Measurements from ENCODE around the gene RAB21.
"Not testable (repeated sequence)": the region's sequence is repeated elsewhere in the genome, so short reads cannot be mapped to it uniquely, and the experiment has no call there.

Gene RAB21

DNA sequence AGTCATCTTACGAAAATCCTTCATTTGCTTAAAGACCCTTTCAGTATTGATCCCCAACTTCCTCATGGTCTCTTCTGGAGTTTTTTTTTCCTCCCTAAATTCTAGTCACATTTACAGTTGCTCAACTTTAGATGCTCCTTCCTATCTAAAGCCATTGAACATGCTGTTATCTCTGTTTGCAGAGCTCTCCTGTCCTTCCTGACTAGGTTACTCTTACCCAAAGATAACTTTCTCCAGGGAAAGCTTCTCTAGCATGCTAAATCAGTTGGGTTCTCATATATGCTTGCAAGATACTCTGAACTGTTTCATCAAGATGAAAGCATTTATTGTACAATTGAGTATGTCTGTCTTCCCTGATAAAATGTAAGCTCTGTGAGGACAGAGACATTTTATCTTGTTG is 1.8 kb upstream of the RAB21 start:
- no peak for FAIRE-seq

DNA sequence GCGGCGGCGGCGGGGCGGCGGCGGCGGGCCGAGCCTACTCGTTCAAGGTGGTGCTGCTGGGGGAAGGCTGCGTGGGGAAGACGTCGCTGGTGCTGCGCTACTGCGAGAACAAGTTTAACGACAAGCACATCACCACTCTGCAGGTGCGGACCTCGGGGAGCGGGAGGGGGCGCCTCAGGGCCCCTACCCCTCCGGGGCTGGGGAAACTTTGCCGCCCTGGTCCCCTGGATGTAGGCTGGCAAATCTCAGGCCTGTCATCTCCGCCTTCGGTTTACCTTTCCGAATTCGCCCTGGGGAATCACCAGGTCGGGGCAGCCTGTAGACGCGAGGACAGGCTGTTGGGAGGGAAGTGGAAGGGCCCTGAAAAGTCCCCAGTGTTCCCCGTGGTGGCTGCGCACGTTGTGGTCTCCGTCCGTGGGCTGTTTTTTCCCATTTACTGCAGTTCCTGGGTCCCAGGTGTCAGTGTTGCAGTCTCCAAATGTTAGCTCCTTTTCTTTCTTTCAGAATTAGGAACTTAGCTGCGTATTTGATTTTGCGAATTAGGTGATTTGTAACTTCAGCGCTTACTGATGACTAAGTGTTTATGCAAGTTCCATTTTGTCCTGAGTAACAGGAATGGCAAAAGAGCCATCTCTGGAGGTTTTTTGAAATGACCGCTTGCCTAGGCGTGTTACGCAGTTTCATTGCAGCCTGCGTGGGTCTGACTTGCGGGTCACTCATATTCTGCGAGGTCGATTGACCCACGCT is 656 bp downstream of the RAB21 start:
- FAIRE-seq: no peak

DNA sequence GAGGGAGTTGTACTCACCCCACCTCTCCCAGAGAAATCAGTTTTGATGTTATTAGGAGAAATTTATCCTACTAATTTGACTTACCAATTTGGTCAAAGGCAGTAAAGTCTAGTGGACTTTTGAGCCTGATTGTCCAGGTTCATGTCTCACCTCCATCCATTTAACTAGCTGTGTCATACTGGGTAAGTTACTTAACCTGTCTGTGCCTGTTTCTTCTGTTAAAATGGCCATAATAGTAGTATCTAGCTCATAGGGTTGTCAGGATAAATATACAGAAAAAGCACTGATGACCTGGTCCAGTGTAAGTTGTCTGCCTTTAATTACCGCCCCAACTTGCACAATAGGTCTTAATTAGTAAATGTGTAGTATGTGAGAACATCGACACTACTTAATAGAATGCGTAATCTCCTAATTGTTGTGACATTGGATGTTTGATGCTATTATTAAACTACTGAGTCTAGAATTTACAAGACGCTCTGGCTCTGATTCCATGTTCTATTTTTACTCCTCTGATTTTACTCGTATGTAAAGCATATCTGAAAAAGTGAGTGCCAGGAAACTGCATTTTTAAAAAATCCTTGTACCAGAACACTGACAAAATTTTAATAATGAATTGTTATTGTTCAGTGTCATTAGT is 1.5 kb downstream of the RAB21 start:
- FAIRE-seq: no peak

DNA sequence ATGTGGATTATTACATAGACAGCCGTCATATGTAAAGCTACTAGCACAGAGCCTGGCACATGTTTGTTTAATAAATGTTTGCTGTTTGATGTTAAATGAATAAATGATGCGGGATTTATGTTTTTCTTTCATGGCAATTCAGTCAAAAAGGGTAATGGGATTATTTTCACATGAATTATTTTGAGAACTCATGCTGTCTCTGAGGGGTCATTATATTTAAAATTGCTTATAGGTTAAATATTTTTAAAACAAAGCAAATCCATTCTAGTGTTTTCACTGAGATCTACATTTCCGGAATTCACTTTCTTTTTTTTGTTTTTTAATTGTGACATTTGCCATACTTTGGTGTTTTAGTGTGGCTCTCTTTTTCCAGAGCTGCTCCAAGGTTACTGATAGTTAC is 5.3 kb downstream of the RAB21 start:
- FAIRE-seq: no peak

DNA sequence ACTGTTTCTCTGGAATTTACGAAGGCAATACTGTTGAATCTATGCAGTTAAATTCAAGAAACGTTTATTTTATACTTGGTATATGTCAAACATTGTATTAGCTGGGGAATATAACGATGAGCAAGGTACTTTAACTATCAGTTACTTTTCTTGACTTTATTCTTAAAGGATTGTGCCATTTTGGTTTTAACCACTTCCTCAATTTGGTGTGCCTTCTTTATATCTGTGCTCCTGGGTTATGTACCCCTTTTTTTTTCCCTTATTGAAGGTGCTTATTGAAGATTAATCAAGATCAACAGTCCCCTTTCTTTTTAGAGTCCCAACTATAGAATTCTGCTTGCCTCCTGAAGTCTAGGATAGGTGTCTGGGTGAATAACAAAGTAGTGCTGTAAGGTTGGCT is 5.8 kb downstream of the RAB21 start:
- no peak for FAIRE-seq

DNA sequence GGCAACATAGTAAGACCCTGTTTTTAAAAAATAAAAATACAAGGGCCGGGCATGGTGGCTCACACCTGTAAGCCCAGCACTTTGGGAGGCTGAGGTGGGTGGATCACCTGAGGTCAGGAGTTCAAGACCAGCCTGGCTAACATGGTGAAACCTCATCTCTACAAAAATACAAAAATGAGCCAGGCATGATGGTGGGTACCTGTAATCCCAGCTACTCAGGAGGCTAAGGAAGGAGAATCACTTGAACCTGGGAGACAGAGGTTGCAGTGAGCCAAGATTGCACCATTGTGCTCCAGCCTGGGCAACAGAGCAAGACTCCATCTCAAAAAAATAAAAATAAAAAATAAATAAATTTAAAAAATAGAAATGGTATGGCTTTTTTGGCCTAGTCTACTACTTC is 6.7 kb downstream of the RAB21 start:
- FAIRE-seq: not testable (repeated sequence)

DNA sequence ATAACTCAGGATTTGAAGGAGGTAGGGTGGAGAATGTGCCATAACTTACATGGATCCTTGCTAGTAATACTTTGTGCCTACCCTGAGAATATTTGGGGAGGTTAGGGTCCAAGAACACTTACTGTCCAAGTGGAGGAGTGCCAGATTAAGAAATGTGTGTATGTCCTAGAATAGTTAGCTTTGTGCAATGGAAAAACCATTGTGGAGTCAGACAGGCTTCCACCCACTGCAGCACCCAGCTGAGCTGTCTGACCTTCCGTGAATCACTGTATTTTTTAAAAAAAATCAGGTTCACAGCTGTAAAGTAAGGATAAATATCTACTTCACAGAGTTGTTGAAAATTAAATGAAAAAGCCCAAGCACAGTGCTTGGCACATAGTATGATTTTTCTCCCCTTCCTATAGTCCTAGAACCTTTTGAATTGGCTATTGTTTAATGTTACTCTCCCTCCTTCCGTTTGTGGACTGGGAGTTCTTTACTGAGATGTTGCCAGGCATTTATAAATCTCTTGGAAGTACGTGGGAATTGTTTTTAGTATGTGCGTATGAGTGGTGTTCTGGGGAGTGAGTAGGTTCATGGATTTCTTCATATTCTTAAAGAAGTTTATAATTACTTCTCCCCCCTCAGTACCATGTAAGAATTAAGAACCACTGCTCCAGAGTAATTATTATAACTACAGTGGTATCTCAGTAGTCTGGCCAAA is 9.2 kb downstream of the RAB21 start:
- no peak for FAIRE-seq

DNA sequence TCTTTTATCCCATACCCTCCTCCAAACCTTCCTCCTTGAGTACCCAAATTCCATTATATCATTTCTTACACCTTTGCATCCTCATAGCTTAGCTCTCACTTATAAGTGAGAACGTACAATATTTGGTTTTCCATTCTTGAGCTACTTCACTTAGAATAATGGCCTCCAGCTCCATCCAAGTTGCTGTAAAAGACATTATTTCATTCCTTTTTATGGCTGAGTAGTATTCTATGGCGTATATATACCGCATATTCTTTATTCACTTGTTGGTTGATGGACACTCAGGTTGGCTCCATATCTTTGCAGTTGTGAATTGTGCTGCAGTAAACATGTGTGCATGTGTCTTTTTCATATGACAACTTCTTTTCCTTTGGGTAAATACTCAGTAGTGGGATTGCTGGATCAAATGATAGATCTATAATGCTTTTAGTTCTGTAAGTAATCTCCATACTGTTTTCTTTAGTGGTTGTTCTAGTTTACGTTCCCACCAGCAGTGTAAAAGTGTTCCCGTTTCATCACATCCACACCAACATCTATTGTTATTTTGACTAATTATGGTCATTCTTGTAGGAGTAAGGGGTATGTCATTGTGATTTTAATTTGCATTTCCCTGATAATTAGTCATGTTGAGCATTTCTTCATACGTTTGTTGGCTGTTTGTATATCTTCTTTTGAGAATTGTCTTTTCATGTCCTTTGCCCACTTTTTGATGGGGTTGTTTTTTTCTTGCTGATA is 10.1 kb downstream of the RAB21 start:
- no peak for FAIRE-seq

DNA sequence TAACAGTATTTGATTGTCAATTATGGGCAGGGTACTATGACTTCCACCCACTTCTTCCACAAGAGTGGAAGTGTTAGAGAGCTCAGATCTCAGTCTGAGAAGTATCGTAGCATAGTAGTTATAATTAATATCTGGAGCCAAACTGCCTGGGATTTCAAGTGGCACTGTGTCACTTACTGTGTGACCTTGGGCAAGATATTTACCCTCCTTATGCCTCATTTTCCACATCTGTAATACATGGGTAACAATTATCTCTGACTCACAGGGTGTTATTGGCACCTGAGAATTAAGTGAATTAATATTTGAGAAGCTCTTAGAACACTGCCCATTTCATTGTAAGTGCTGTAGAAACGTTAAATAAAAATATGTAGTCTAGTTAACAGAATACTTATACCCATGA is 11.5 kb downstream of the RAB21 start:
- FAIRE-seq: no peak

DNA sequence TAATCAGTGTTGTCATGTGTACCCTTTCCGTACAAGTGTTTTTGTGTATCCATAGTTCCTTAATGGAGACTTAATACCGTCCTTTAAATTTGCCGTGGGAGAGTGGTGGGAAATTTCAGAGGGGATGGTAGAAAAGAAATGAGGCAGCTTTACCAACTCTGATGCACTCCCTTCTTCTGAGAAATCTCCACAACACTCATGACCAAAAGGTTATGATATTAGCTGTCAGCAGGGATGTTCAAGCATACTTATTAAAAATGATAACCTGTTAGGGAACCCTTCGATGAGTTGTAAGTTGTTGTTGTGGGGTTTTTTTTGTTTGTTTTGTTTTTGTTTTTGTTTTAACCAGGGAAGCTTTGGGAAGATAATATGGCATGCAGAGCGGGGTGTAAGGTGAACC is 12.5 kb downstream of the RAB21 start:
- FAIRE-seq: no peak

DNA sequence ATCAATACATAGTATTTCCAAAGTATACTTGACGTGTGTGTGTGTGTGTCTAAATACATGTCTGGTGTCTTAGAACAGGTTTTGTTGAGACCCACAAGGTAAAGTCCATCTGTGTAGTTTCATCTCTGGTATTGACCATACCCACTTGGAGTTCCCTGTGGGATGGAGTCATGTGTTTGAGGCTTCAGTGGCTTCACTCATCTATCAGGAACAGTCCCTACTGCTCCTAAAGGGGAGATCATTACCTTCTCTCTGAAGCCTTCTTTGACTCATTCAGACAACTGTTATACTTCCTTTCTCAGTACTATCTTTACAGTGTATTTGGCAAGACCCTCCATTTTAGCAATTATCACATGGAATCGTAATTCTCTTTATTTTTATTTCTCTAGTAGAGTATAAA is 14.2 kb downstream of the RAB21 start:
- FAIRE-seq: no peak

DNA sequence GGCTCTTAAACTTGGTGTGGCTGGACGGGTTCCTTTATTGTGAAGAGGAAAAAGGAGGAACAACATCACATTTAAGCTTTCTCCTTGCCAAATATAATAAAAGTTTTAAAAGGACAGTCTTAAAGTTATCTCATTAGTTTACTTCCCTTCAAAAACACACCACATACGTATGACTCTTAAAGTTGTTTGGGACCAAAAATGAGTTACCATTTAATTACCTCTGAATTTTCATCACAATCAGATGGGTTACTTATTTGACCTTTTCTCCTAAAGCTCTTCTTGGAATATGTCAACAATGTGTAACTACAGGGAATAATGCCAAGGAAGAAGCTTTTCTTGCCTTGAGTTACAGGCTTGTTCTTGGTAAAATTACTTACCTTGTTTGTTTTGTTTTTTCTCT is 16.4 kb downstream of the RAB21 start:
- no peak for FAIRE-seq

DNA sequence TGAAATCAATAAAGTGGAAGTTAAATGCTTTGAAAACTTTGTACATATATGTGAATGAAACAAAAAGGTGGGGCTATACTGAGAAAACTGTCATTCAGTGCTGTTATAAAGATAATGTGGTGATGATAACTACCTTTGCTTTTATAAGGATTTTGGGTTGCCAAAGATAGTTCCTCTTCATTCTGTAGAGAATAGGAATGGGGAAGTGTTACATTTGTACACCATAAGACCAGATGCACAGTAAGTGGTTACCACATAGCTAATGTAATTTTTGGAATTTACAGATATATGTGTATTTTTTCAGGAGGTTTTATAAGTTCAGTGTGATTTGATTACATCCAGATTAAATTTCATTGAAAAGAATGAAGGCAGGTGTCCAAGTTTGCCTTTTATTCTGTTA is 18.1 kb downstream of the RAB21 start:
- no peak for FAIRE-seq

DNA sequence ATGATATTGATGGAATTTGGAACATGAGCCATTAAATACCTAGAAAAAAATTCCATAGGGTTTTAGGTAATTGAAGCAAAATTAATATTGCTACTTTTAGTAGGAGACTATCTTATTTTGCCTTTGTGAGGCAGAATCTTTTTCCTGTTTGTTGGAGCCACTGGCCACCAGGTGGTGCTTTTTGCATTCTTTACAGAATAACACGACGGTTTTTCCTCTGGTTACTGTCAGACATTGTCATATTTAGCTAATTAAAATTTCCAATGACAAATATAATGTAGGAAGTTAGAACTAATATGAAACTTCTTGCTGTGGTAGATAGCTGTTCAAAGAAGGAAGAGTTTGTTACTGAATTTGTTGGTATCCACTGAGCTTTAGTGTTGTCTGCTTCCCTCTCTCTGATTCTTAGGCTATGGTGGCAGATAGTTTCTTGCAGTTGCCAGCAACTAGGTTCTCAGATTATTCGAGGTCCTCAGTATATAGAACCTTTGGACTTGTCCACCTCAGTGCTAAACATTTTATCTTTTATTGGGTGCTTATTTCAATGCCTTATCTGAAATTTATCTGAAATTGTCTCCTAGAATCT is 25.7 kb downstream of the RAB21 start:
- FAIRE-seq: peak; percentile 59

DNA sequence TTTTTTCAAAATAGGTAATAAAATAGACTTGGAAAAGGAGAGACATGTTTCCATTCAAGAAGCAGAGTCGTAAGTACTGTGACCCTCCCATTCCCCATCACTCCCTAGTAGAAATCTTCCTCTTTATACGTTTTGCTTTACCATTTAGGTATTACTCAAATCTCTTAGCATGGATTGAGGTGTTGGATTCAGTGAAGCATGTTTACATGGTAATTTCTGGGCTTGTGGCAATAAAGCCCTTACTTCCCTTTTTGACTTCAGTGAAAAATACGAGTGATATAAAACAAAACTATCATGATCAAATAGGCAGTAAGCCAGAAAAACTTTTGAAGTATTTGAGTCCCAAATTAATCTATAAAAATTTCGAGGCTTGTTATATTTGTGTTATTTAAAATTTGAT is 27.4 kb downstream of the RAB21 start:
- FAIRE-seq: no peak

DNA sequence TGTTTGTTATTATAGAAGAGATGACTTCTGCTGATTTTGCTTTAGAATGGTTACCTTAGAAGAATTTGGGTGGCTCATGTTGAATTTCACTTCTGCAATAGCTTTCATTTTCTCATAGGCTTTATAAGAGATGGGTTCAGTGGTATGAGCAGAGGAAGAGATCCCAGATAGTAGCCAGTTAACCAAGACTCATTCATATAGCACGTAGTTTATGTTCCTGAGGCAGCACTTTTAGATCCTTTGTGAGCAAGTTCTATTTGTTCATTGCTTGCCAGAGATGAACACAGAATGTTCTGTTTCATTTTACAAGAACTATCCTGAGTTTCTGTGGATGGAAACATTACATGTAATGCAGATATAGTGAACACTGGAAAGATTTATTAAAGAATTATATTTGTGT is 32.2 kb downstream of the RAB21 start:
- FAIRE-seq: no peak

DNA sequence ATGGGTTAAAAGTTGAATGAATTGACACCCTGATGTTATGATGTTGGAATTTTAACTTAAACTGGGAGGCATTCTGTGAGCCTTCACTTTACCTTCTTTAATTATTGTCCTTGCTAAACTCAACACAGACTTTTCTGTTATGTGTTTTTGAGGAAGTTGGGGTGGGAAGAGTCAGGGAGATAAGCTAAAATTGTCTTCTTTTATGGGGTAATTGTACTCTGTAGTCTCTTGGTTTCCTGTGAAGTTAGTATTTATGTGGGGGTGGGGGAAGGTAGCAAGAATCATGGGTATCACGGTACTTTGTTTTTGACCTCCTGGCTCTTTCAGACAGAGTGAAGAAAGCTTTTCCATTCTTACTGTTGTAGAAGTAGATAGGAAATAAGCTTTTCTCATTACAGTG is 32.9 kb downstream of the RAB21 start:
- FAIRE-seq: no peak

DNA sequence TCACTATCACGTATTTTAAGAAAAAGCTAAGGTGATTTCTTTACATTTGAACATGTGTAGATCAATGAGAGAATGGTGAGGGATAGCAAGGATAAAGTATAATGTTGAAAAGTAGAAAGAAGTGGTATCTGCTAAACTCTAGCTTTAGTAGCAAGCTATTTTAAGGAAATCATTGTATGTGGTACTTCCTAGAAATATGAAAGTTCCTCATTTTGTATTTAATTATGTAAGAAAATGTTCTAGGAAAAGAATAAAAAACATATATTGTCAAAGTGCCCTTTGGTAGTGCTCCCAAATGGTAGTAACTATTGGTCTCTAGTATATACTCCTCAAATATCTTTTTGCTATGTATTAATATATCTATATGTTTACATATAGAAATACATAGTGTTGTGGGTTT is 35.7 kb downstream of the RAB21 start:
- no peak for FAIRE-seq

DNA sequence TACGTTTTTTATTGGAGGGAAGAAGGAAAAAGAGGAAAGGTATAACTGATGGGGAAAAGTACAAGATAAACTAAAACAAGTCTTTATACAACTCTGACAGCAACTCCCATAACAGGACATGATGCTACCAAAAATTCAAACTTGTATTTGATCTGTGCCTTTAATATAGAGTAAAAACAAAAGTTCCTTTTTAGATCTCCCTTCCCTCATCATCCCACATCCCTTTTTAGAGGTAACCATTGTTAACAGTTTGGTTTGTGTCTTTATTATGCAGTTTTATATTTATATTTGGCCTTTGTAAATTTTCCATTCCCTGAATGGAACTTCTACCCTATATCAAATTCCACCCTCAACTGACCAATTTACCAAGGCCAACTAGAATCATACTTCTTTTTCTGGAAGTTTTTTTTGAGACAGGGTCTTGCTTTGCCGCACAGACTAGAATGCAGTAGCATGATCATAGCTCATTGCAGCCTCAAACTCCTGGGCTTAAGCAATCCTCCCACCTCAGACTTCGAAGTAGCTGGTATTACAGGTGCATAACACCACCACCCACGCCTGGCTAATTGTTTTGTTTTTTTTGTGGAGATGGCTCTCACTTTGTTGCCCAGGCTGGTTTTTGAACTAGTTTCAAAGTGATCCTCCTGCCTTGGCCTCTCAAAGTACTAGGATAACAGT is 36.9 kb downstream of the RAB21 start:
- no peak for FAIRE-seq

DNA sequence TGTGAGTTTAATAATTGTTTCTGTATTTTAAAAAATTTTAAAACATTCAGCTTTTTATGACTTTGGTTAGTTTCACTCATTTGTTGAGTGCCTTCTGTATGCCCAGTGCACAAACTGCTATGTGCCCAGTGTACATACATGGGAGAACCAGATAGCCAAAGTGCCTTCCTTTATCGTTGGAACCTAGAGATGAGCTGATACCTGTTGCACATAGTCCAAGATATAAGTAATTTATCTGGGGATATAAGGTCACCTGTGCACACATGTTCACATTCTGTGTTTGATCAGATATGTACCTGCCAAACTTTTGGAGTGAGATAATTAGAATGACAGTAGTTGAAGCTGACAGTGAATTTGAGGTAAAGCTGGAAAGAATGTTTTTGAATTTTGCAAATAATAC is 37.9 kb downstream of the RAB21 start:
- no peak for FAIRE-seq

DNA sequence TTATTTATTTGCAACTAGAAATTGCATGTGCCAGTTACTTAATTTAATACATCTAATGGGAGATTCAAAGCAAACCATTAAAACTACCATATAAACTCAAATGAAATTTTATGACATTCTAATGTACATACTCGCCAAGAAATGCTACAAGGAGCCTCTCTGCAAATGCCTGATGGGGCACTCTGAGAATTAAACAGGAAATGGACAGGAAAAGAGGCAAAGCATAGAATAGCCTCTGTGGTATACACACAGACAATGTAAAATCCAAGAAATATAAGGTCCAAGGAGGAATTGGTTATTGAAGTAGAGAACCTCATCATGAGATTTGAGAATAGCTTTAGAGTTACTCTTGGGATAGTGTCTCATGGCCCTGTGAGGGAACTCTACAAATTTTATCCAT is 41.2 kb downstream of the RAB21 start:
- no peak for FAIRE-seq

DNA sequence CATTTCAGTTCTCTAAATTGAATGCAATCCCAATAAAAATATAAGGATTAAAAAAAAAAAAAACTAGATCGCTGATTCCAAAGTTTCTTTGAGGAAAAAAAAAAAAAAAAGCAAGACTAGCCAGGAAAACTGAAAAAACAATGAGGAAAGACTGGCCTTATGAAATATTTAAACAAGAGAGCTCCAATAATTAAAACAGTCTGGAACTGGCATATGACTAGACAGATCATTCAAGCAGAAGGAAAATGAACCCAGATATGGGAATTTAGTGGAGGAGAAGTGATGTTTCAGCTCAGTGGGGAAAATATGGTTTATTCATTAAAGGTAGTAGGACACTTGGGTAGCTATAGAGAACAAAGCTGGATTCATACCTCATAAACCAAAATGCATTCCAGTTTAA is 42.9 kb downstream of the RAB21 start:
- FAIRE-seq: no peak

DNA sequence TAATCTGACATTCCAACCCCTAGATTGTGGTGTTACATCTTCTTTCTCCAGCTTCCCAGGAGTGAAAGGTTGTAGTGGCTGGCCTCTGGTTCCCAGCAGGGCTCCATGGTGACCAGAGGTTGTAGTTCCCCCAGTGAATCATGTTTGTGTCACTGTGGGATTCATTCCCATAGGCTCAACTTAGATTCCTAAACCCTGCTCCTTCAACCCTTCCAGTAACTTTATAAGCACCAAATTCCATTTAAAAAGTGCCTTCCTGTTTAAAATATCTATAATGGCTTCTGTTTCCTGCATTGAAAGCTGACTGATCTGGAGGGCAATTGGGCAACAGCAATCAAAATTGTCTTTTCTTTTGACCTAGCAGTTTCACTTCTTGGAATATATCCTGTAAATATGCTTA is 44.4 kb downstream of the RAB21 start:
- no peak for FAIRE-seq

All from TTC549 (cell line).